HuH-7 (cell line): ENCODE data around the gene HOXB4.

Experiments used
- DNase-seq: peaks from one replicate; pipeline ENCODE4 v3.0.0; 2011; ENCODE audit warnings: low spot score

Gene HOXB4

GRCh38 chr17:48589831-48590606 lies 11.9 kb upstream of the HOXB4 start, which contains the start of gene HOXB3:
HOXB3 (minus strand) TSS chr17:48590241; CDS start chr17:48552474, 37,767 bp downstream.
- DNase-seq, result peak; percentile 69

DNA sequence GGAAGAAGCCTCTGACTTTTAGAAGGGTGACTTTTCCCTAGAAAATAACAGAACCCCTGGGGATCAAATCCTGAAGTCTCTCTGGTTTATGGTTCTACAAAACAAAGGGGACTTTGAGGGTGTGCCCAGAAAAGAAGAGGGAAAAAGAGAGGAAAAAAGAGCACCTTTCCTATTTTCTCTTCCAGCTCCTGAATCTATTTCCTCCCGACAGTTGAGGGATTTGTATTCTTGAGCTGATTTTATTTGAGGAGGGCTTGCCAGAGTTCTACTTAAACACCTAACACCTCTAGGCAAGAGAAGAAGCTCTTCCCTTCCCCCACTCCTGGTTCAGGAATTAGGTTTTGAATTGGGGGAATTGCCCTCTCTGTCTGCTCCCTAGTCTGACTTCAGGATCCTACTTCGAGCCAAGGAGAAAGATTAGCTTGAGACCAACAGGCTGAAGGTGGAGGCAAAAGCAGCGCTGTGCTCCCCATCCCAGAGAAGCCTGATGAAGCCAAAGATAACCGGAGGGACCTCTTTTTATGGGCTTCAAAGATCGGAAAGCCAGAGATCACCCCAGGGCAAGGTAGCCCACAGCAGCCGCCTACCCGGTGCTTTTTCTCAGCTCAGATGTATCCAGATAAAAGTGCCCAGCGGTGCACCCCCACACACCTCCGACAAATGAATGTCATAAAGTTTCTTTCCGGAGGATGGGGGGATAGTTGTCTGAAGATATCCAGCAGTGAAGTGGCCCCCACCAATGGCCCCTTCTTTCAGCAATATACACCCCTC lies 11.1 kb upstream of the HOXB4 start:
- DNase-seq, result no peak

GRCh38 chr17:48588528-48588927 lies 10.4 kb upstream of the HOXB4 start:
- DNase-seq, result no peak

- no peak for DNase-seq
Observed at GRCh38 chr17:48588074-48588415, 9.9 kb upstream of the HOXB4 start.

- DNase-seq, result no peak
Observed at GRCh38 chr17:48587276-48588073, 9.3 kb upstream of the HOXB4 start.

- DNase-seq, result no peak
Observed at GRCh38 chr17:48586355-48587258, 8.5 kb upstream of the HOXB4 start.

DNA sequence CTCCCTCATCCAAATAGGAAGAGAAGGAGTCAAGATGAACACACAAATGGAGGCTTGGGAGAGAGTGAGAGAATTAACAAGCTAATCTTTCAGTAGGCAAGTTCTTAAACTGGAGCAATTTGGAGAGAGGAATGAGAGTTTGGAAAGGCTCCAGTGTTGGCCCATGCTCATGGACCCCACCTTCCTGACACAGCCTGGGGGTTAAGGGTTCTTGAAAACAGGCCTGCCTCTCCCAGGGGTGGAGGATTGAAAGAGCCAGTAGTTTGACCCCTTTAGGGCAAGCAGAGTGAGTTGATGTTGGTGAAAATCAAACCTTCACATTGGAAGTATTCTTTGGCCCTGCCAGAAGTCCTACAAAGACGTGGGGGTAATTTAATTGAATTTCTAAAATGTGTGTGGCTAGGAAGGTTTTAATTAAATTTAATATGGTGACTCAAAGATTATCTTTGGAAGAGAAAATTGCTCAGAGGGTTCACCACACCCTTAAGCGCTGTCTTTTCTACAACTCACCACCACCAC lies 6.1 kb upstream of the HOXB4 start:
- DNase-seq, result no peak

- DNase-seq, result no peak
Observed at GRCh38 chr17:48583708-48584222, 5.6 kb upstream of the HOXB4 start.

GRCh38 chr17:48582750-48583069 lies 4.6 kb upstream of the HOXB4 start:
- DNase-seq, result no peak

DNA sequence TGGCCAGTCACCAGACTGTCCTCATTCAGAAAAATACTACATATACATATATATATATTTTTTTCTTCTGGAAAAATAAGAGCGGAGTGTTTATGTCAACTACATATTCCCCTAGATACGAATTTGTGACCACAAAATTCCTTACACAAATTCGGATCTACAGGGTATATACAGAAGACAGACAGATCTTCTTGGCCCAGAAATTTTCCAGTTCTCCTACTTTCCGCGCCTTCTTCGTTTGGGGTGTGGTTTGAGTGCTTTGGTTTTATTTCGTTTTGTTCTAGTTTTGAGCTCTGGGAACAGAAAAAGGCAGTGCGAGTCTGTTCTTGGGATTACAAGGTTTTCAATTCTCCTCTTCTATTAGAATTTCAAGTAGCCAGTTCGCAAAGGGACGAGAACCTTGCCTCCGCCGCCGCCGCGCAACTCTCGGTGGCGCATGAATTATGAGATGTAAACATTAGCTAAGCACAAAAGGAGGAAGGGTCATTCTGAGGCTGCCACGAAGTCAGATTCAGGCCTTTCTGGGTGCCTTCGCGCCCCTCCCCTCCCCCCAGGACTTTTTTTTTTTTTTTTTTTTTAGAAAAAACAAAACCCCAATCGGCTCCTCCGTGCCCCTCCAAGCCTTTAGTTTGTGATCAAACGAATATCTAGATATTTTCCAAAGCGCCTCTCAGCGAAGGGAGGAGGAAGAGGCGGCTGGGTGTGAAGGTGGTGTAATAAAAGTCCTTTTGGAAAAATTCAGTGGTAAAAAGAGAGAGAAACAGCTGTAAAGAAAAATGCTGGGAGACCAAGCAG lies 1.8 kb upstream of the HOXB4 start:
- no peak for DNase-seq

DNA sequence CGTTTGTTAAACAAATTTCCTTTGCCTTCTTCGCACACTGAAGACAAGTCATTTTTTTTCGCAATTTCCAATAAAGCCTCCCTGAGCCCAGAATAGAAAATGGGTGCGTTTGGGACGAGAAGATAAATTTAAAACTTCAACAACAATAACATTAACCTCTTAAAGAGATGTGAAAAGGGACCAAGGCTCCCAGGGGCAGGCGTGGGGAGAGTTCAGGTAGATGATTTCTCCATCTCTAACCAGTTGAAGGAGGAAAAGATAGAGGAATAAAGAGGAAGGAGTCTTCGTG lies 1.3 kb upstream of the HOXB4 start:
- no peak for DNase-seq

- no peak for DNase-seq
Observed at GRCh38 chr17:48578616-48579470, 693 bp upstream of the HOXB4 start.

- DNase-seq, result peak; percentile 81
Observed at GRCh38 chr17:48577330-48577945, 712 bp downstream of the HOXB4 start.

DNA sequence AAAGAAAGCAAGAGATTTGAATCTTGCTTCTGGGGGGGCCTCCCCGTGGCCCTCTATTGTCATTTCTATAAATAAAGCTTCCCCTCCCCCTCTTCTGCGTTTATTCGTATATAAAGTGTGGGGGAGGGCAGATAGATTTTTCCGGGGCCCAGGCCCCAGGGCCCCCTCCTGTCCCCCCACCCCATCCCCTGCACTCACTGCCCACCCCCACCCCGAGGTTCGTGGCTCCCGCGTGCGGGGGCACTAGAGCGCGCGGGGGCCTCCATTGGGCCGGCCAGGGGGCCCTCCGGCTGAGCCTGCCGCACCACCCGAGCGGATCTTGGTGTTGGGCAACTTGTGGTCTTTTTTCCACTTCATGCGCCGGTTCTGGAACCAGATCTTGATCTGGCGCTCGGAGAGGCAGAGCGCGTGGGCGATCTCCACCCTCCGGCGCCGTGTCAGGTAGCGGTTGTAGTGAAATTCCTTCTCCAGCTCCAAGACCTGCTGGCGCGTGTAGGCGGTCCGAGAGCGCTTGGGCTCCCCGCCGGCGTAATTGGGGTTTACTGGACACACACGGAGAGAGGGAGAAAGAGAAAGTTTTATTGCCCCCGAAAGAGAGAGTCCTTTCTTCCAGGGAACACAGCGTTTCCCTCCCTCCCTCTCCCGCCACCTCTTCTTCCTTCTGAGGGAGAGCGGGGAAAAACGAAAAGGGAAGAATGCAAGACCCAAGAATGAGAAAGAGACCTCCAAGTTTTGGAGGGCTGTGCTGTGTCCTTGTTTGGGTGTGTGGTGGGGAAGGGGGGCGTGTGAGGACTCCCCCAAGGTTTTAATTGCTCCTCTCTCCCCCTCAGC lies 1.5 kb downstream of the HOXB4 start:
- no peak for DNase-seq

DNA sequence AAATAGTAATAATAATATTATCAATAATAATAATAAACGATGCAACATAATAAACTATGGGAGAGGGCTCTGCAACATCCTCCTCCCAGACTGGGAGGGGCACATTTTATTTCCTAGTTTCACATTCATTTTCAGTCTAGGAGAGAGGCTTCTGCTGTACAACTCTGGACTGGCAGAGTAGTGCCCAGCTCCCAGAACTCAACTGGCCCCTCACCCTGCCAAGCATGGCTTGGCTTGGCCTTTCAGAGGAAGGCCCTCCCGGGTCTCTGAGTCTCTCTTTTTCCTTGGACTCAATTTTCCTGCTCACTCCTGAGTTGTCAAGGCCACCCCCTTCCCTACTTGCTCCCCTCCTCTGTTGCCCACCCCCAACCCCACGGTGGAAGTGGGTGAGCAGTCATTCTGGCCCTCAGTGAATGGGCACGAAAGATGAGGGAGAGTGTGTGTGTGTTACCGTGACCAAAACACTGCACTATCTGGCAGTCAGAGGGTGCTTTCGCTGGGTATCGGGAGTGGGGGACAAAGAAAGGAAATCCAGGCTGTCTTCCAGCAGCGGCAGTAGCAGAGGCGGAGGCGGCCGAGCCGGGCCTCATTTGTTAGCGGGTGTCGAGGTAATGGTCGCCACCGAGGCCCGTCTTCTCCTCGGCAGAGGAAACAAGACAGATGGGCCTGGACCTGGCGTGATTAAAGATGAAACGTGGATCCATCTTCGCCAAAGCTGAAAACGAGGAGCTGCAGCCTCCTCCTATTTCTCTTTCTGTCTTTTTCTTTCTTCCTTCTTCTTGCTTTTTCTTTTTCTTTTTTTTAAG lies 2.3 kb downstream of the HOXB4 start:
- DNase-seq, result no peak

GRCh38 chr17:48575066-48575582 lies 3.0 kb downstream of the HOXB4 start:
- no peak for DNase-seq

GRCh38 chr17:48574505-48575065 lies 3.6 kb downstream of the HOXB4 start:
- no peak for DNase-seq
